Activated T-cell treated with anti-CD3 and anti-CD28 coated beads, Interleukin-2, amount 50 U/mL, for 1 hour (primary cell): ENCODE results near the gene THSD4.

Source experiments
- DNase-seq: peaks from one replicate; pipeline ENCODE4 v3.0.0-alpha.2; 2020

Gene THSD4

DNA sequence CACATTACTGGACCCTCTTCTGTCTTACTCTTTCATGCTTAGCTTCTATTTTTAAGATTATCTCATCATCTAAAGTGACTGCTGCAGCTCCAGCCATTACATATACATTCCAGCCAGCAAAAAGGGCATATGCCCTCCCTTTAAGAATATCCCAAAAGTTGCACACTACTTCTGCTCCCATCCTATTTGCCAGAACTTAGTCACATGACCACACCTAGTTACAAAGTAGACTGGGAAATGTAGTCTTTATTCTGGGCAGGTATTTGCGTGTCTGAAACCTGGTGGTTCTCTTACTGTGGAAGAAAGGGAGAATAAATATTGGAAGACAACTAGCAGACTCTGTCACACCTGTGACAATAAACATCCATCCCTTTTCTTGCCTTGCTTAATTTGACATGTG is 353.4 kb downstream of the THSD4 start:
- no peak for DNase-seq

DNA sequence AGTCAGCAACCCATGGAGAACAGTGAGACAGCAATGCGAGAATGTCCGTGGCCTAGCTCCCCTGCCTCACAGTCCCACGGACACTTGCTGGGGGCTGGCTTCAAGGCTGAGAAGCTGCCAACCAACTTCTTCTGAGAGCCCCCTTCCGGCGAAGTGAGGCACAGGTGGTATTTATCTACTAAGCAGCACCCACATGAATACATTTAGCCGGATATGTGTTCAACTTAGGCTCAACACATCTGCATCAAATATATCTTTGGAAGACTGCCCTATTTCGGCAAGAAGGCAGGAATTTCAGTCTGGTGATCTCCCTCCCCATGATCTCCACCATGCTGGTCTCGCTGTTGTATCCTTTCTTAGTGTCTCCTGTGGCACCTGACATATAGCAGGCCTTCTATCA is 354.1 kb downstream of the THSD4 start:
- DNase-seq, result no peak

DNA sequence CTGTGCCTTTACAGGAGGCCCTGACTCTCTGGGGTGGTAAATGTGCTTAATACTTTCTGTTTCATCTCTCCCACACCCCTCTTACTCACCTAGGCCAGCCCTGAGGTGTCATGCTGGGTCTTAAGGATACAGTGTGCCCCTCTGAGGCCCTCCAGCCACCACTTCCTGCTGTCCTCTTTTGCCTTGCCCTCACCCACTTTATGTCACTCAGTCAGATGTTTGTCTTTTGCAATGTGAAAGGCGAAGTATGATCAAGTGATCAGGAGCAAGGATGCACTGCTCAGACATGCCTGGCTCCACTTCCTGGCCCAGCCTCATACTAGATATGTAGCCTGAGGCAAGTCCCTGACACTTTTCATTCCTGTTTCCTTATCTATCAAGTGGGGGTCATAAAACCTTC is 356.1 kb downstream of the THSD4 start:
- no peak for DNase-seq

DNA sequence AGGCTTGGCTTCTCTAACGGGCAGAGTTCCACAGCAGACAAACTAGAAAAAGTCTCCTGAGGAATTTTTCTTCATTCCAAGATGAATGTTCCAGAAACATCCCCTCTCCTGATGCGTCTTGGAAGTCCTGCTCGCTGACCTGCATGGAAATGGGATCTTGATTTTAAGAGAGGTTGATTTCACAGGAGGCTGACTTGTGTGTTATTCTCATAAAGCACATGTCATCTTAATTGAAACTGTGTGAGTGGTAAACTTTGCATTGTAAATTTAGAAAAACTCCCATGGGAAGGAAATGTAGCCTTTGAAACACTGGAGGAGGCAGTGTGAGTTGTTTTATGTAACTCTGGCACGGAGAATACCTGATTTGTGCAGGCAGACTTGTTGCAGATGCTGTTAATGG is 357.3 kb downstream of the THSD4 start:
- no peak for DNase-seq

DNA sequence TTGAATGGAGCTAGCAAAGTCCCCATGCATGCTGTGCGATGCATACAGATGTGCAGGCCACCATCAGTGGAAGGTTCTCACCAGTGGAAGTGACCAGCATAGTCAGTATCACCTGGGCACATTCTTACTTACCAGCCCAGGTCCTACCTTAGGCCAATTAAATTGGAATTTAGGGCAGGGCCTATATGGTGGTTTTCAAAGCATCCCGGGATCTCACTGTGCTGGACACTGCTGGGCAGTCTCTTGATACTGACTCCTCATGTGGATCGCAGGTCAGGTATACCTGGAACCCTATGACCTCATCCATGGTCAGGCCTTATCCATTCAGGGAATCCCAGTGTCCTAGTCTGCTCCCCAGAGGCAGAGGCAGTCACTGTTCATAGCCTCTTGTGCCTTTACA is 358.5 kb downstream of the THSD4 start:
- DNase-seq, result no peak

DNA sequence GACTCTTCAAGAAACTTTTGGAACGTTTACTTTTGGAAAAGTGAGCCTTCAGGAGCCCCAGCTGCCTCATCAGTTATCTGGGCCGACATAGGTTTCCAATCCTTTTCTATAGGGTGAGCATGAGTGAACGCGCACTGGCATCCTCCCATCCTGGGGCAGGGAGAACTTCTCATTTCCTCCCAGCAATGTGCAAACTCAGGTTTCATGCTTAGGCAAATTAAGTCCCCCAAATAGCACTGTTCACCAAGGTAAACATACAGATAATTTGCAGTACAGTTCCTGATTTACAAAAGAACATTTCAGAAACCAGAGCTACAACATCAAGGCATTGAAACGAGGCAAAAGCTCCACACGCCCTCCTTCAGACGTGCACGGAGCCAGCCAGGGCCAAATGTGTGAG is 361.6 kb downstream of the THSD4 start:
- DNase-seq, result no peak

DNA sequence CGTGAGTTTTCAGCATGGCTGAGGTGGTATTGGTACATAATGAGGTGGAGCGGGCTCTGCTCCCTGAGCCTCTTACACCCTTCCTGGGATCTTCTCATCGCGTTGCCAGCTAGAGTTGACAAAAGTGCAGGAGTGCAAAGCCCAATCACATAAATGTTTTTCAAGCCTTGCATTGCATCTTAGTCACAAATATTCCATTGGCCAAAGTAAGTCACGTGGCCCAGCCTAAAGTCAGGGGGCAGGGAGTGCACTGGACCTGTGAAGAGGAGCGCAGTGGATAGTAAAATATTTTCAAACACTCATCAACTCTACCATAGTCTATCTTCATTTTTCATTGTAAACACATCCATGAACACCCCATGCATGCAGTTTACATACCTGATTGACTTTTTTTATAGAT is 365.3 kb downstream of the THSD4 start:
- DNase-seq, result no peak

DNA sequence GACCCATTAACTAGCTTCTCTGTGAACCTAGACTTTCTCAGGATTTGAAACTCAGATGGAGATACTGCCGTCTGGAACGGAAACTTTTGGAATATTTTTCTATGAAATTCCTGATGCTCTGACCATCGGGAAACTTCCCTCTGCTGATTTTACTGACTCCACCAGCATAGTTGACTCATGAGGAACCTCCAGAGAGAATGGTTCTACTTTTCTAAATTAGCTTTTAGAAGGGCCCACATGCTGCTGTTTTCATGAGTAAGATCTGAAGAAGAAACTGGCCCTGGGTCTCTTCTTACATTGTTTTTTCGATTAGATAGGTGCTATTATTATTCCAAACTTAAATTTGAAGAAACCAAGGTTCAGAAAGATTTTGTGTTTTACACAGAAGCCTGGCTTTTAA is 368.8 kb downstream of the THSD4 start:
- no peak for DNase-seq

DNA sequence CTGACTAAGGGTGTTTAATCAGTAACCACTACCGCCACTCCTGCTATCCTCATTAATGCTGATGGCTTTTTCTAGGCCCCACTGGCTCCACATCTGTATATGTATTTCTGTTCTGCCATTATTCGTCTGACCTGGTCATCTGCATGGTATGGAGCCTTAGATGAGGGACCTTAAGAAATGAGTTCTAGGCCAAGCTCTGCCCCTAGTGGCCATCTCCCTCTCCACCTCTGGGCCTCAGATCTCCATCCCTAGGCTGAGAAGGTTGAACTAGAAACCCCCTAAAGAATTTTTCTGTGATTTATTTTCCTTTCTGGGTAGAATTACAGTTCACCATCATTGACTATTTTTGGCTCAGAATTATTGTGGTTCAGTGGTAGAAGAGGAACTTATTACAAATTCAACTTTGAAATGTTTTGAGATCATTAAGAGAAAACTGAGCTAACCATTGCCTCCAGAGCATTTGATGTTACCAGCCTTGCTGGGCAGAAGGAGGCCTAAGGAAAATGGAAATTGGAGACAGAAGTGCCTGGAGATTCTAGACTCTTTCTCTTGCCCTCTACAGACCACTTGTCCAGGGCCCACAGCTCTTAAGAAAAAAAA is 369.9 kb downstream of the THSD4 start:
- no peak for DNase-seq

DNA sequence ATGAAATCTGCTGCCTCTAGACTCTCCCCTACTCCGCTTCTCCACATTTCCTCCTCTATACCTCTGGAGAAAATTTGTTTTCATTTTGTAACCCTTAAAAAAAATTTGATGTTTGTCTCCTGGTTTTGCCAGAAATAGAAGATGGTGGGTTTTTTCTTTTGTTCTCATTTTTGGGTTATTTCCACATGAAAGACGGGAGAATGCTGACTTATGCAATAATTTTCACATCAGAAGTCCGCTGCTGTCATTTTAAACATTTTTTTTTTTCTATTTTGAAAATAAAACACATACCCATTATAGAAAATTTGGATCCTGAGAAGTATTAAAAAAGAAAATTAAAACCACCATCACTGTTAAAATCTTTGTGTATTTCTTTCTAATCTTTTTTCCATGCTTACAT is 374.3 kb downstream of the THSD4 start:
- DNase-seq, result no peak

DNA sequence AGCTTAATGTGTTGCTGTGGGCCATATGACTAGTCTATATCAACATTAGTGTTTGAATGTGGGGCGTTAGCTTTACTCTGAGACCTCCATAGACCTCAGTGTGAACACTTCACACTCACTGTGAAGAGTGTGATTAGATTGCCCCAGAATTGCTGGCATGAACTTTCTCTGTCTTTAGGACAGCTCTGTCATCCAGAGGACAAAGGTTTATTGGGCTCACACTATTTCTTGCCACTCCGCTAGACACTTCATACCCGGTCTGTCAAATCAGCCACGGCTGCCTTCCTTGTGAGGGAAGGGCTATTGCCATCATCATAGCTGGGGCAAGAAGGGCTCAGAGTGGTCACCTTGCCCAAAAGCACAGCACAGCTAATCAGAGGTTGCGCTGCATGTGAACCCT is 378.3 kb downstream of the THSD4 start:
- no peak for DNase-seq

DNA sequence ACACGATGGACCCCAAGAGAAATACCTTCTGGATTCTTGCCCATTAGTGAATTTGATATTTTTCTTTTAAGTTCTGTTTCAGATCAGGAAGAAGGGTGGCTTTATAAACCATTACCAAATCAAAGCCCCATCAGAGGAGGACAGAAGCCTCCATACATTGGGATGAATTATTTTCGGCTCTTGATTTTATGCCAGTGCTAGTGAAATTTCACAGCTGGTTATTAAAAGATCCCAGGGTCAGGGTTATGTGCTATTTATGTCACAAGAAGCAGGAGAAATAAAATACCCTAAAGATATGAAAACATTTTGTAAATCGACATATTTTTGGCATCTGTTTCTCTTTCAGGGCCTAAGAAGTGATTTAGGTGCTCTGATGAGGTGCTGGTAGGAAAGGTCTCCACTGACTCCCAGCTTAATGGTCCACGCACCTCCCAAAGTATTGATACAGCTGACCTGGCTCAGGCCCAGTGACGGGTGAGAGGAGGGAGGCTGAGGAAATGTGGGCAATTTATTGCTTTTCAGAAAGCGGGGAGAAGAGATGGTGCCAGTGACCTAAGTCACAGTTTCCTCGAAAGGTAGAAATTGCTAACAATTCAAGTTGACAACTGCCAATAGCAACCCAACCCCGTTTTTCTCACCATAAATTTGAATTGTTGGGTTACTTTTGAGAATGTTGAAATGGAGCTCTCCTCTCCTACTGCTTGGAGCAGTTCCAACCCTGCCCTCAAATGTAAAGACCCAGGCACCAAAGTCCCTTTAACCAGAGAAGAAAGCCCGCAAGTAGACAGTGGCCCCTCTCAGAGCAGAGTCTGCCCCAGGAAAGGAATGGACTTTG is 379.5 kb downstream of the THSD4 start:
- no peak for DNase-seq

DNA sequence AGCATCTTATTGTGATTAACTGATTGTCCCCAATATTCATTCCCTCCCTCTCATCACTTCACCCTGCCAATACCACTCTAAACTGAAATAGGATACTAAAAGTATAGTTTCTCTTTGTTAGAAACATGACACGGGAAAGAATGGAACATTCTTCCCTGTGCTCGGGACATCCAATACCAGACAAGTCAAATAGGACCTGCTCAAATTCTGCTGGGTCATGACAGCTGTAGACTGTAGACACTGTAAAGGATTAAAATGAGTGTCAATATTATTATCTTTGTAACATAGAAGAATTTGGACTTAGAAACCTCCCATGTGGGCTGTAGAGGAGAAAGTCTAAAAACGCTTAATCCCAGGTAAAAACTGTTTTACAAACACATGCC is 380.1 kb downstream of the THSD4 start:
- no peak for DNase-seq

DNA sequence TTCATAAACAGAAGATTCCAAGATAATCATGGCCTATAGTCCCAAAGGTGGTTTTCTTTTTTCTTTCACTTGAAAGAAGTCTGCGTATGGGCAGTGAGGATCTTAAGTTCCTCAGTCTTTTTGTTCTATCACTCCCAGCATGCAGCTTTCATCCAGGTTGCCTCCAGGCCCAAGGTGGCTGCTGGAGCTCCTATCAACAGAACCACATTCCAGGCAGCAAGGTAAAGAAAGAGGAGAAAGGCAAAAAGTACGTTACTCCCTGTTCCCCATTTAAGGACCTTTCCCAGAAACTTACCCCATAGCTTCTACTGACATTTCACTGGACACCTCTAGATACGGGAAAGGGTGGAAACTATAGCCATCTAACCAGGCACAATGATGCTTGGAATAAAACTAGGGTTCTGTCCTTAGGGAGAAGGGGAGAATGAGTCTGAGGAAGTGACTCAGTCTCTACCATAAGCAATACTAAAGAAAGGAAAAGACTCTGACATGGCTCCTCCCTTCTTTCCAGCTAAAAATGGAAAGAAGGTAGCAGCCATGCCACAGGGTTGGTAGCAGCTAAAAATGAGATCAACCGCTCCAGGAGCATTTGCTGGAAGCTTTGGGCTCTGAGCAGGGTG is 381.2 kb downstream of the THSD4 start:
- no peak for DNase-seq

DNA sequence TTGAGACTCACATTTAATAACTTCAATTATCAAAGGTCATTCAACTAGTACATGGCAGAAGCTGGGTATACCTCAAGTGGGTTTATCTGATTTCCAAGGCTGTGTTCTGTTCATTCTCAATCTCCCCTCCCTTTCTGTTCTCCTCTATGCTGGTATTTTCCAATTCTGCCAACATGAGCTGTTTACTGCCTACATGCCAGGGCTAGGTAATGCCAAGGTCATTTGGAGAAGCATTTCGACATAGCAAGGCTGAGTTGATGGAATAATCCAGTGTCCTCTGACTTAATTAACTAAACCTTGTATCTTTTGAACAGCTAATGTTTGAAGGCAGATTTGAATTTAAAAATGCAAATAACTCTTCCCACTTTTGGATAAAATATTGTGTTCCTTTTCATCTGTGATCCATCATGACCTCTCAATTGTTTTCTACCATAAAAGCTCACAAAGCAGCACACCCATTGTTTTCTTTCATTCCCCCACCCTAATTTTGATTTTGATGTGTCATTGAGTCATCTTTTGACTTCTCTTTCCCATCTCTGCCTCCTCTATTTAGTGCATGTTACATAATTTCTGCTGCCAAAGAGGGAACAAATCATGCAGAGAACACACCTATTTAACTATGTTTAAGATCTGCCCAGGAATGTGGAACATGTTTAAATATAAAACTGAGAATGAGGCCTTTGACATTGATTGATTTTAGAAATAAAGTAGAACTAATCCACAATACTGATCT is 386.2 kb downstream of the THSD4 start:
- no peak for DNase-seq

DNA sequence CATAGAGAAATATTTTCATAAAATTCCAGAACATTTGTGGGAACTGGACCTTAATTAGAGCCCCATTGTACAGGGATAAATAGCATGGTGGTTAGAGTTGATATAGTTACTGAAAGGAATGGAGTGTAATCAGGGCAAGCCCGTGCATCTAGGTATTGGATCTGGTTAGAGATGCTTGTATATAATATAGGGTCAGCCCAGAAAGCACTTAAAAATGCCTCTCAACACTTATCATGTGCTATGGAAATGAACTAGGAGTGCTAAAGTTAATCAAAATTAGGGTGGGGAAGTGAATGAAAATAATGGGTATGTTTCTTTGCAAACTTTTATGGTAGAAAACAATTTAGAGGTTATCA is 386.8 kb downstream of the THSD4 start:
- DNase-seq, result no peak

DNA sequence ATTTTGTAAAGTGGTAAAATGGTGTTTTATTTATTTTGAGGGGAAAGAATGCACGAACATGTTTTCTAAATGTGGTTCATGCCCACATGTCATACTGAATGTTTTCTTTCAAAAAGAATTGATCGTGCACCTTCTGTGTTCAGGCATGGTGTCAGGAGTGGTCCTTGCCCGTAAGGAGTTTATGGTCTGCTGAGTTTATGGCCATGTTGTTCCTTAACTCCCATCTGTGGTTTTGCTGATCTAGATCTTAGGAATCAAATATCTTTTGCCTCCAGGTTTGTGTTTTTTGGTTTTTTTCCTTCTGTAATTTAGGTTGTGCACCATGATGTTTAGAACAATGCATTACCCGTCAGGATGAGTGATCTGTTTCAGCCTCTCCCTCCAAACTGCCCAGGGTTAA is 390.7 kb downstream of the THSD4 start:
- no peak for DNase-seq

DNA sequence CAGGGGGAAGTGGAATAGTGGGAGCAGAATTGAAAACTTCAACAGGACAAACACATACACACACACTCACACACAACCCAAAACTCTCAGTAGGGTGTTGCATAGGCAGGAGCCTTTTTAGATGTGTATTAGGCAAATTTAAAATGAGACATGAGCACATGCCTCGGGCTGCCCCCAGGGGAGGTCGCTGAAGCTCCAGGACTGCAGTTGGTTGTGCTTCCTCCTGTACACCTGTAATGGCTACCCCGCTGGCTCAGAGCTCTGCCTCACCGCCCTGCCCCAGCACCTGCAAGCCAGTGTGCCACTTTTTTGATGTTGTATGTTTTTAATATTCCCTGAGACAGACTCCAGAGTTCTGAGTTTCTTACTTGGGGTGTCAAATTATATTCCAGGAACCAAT is 391.7 kb downstream of the THSD4 start:
- no peak for DNase-seq

DNA sequence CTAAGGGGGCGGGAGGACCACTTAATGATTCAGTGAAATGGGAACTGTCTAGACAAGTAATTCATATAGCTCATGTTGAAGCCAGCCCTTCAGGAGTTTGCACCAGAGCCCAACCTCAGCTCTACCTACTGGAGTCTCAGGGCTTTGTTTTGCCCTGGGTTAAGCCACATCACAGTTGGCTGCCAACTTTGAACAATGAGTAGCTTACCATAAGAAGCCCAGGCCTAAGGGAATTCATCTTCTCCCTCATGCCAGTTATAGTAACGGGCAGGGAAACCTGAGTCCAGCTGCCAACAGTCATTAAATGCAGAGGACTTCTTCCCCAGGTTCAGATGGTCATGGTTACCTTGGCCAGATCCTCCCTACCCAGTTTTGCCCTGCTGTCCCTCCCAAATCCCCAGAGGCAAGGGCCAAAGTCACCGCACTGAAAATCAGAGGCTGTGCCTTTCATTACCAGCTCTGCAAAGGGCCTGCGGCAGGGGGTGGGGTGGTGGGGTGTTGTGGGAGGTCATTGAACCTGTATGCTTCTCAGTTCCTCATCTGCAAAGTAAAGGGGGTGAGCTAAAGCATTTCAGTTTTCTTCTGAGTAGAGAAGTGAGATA is 392.9 kb downstream of the THSD4 start:
- no peak for DNase-seq

DNA sequence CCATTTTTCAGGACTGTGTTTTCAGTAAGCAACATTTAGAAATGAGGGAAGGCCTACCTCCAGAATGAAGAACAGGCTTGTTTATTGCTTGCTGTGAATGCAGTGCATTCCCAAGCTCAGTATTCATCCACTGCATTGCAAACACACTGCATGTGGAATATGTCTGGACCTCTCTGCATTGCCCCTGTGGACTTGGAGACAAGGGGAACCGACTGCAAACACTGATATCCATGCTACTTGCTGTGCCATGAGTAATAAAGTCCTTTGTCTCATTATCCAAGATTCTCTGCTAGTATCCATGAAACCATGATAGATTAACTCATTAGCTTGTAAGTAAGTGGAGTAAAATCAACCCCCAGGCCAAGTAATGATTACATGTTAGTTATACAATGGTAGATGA is 393.9 kb downstream of the THSD4 start:
- DNase-seq, result no peak

DNA sequence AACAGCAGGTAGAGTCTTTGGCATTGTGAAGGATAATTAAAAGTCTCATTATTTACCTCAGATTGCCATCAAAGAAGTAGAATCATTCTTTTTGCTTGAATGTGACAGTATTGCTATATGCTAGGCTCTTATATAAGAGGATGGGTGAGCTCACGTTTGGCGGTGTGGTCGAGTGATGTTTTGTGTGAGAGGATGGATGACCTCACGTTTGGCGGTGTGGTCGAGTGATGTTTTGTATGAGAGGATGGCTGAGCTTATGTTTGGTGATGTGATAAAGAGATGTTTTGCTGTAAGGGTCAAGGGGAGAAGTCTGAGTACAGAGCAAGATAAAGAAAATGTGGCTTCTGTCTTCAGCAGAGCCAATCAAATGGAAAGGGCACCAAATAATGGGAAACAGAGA is 395.5 kb downstream of the THSD4 start:
- DNase-seq, result no peak

DNA sequence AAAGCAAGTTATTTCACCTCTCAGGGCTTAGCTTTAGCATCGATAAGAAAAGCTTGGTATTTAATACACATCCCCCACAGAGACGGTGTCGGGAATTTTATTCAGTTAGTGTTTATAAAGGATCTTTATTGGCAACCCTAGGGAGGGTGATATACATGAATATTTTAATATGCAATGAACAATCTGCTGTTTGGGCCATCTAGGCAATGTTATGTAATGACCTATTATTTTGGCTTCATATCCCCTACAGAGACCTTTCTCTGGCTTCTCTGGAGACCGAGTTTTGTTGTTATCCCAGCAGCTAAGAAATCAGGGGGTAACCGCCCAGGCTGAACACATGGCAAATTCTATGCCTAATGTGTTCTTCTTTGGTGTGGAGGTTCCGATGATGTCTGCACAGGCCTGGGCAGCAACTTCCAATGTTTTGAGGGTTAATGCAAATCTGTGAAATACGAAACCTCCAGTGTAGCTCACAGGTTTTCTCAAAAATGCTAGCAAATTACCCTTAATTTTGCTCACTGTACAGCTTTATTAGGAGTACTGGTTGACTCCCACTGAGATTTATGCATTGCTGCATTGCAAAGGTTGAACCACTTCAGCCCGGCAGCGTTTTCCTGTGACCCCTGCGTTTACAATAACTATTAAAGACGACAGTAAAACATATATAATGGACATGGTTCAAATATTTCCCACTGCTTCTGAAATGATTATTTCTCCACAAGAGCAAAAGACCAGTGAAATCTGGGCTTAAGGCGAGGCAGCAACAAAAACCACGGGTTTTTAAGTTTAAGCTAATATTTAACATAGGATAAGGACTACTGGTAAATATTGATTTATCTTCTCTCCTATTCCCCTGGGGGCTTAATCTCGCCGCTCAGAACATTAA is 396.8 kb downstream of the THSD4 start:
- no peak for DNase-seq

DNA sequence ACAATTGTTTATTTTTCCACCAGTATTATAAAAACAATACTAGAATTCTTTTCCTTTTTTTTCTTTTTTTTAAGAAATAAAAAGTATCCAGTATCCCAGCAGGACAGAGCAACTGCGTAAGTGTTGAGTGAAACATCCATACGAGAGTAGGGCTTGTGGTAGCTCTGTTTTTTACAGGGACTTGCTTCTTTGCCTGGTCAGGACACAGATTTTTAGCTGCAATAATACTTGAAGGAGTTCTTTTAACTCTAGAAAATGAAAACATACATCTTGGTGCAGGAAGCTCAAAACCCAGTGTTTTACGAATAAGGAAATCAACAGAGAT is 397.4 kb downstream of the THSD4 start:
- no peak for DNase-seq
